Hippocampal formation (tissue), 2 donors: ENCODE results near the gene KCNK7.

Source experiments
- DNase-seq, 2 donors: peaks; one replicate each; lab custom pipeline; 2025; lab: John Stamatoyannopoulos, UW

The KCNK7 gene

GRCh38 chr11:65588199-65589054, 7.2 kb downstream of the KCNK7 start:
- DNase-seq: no peak

- DNase-seq: no peak
These were observed 8.9 kb downstream of the KCNK7 start for GRCh38 chr11:65586676-65587075.

GRCh38 chr11:65586247-65586630, 9.4 kb downstream of the KCNK7 start:
- no peak for DNase-seq

- DNase-seq: no peak
These were observed 10.0 kb downstream of the KCNK7 start for GRCh38 chr11:65585396-65586246.

- peak in 1 of 2 donors; percentile 6 for DNase-seq
These were observed 10.9 kb downstream of the KCNK7 start for GRCh38 chr11:65584723-65585171.

GRCh38 chr11:65584106-65584505, 11.5 kb downstream of the KCNK7 start:
- DNase-seq: no peak

- DNase-seq: no peak
These were observed 12.0 kb downstream of the KCNK7 start for GRCh38 chr11:65583589-65583988.

GRCh38 chr11:65581928-65582327, 13.7 kb downstream of the KCNK7 start:
- no peak for DNase-seq

- no peak for DNase-seq
These were observed 14.8 kb downstream of the KCNK7 start for GRCh38 chr11:65580756-65581155.

- no peak for DNase-seq
These were observed 15.4 kb downstream of the KCNK7 start for GRCh38 chr11:65580031-65580692.

- no peak for DNase-seq
These were observed 16.3 kb downstream of the KCNK7 start for GRCh38 chr11:65579291-65579690.

- no peak for DNase-seq
These were observed 16.9 kb downstream of the KCNK7 start for GRCh38 chr11:65578667-65579066.

GRCh38 chr11:65578134-65578533, 17.5 kb downstream of the KCNK7 start:
- DNase-seq: no peak

GRCh38 chr11:65577756-65578109, 17.9 kb downstream of the KCNK7 start:
- DNase-seq: no peak

- no peak for DNase-seq
These were observed 18.5 kb downstream of the KCNK7 start for GRCh38 chr11:65576867-65577755.

- DNase-seq: no peak
These were observed 19.3 kb downstream of the KCNK7 start for GRCh38 chr11:65576232-65576866.

GRCh38 chr11:65575568-65576231, 19.9 kb downstream of the KCNK7 start, which contains the start of gene EHBP1L1:
TSS of gene EHBP1L1 (plus strand) at chr11:65576053. CDS start at chr11:65576303, 250 bp downstream.
- peak in 1 of 2 donors; percentile 7 for DNase-seq

- no peak for DNase-seq
These were observed 20.6 kb downstream of the KCNK7 start for GRCh38 chr11:65574811-65575567.

- DNase-seq: peak; percentile 59 to 75
These were observed 21.3 kb downstream of the KCNK7 start for GRCh38 chr11:65574109-65574810.
